T follicular helper cell (primary cell): ENCODE measurements around the gene FAM98C.
"Not testable (repeated sequence)": the region's sequence is repeated elsewhere in the genome, so short reads cannot be mapped to it uniquely, and the experiment has no call there.

Experiments
- DNase-seq: peaks from one replicate; pipeline ENCODE4 v3.0.0-alpha.2; 2020; ENCODE audit warnings: low read depth

FAM98C gene

DNA sequence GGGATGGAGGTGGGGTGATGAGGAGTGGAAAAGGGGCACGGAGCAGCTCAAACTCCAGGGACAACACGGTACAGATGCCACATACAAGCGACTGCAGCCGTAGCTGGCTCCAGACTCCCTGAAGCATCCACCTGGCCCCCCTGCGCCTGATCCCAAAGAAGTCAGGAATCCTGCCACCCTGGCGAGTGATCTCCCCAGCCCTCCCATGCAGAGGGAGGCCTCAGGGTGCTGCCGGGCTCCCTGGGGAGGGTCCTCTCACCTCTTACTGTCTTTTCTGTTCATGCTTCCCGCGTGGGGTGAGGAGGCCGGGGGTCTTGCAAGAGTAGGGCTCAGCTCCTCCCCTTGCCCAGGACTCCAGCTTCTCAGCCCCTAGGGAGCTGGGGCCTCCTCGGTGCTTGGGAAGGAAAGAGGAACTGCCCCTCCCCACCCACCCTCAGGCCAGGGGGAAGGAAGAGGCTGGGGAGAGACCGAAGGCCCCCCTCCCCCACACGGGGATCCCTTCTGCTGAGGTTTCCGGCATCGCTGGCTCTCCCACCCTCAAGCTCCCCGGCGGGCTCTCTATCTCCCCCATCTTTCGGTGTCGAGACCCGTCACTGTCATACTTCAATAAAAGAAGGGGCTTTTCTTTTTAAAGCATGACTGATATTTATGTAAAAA, 23.0 kb downstream of the FAM98C start, which contains the start of gene RASGRP4:
TSS of gene RASGRP4 (minus strand) at position 410 of the 657 bp plus-strand sequence. CDS start at position 282, 128 bp downstream.
- no peak for DNase-seq

DNA sequence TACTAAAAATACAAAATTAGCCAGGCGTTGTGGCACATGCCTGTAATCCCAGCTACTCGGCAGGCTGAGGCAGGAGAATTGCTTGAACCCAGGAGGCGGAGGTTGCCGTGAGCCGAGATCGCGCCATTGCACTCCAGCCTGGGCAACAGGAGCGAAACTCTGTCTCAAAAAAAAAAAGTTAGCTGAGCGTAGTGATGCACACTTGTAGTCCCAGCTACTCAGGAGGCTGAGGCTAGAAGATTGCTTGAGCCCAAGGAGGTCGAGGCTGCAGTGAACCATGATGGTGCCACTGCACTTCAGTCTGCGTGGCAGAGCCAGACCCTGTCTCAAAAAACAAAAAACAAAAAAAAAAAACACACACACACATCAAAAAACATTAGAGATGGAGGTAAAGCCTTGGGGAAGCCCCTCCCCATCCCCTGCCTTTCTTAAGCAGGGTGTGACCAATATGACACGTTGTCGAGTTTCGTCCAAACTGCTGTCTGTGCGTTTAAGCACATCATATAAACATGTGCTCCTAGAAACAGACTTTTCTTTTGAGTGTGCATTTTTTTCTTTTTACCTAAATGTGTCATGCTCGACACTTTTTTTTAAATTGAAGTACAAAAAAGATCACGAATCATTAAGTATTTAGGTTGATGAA, 24.3 kb downstream of the FAM98C start:
- not testable (repeated sequence) for DNase-seq

DNA sequence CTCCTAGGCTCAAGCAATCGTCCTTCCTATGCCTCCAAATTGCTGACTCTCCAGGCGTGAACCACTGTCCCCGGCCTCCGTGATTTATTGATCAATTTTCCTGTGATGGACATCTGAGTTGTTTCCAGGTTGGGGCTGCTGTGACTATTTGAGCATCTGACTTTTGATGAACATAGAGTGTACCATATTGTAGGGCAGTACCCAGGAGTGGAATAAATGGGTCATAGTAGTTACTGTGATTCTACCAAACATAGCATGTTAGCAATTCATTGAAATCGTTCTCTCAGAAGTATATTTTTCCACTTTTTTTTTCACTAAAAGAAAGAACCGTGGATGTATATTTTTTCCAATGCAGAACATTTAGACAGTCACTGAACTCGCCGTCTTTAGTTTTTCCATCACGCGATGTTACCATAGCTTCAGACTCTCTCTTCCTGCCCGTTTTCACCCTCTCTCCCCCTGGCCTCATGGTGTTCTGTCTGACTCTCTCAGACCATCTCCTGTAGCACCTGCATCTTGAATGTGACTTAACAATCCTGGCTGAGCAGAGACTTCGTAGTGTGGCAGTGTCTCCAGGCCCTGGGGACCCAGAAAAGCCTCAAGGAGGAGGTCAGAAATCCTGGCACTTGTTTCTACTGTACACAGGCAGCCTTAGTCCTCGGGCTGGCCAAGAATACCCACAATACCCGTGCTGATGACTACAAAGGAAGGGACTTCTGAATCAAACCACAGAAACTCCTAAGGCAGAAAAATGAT, 26.3 kb downstream of the FAM98C start:
- DNase-seq: no peak

DNA sequence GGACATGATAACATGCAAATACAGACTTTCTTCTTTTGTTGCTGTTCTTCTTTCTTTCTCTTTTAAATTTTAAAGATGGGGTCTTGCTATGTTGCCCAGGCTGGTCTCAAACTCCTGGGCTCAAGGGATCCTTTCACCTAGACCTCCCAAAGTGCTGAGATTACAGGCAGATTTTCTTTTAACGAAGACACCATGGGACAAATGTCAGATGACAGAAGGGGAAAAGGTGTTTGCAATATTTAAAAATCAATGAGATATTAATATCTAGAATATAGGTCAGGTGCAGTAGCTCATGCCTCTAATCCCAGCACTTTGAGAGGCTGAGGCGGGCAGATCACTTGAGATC, 26.9 kb downstream of the FAM98C start:
- DNase-seq: no peak

DNA sequence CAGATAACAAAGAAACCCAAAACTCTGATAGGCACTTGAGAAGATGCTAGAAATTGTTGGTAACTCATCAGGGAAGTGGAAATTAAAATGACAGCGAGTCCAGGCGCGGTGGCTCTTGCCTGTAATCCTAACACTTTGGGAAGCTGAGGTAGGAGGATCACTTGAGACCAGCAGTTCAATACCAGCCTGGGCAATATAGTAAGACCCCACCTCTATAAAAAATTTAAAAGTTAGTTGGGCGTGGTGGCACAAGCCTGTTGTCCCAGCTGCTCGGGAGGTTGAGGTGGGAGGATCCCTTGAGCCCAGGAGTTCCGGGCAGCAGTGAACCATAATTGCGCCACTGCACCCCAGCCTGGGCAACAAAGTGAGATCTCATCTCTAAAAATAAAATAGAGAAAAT, 28.0 kb downstream of the FAM98C start:
- no peak for DNase-seq

DNA sequence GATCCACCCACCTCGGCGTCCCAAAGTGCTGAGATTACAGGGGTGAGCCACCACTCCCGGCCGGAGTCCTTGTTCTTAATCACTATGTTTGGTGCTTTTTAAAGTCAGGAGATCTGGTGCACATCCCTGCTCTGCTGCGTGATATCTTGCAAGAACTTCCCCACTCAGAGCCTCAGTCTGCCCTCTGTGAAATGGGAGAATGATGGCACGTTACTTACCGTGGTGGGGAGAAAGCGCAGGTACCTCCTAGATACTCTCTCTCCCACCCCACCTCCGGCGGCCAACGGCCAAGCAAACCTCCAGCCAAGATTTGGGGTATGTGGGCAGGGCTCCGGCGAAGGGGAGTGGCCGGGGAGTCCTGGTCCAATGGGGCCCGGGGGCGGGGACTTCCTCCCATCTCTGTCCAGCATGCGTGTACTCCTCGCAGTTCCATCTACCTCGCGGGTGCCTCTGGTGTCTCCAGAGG, 30.4 kb downstream of the FAM98C start, which contains the start of gene RYR1:
TSS of gene RYR1 (plus strand) at position 424 of the 466 bp plus-strand sequence. CDS start 139 bp downstream, outside the sequence.
- DNase-seq: no peak

DNA sequence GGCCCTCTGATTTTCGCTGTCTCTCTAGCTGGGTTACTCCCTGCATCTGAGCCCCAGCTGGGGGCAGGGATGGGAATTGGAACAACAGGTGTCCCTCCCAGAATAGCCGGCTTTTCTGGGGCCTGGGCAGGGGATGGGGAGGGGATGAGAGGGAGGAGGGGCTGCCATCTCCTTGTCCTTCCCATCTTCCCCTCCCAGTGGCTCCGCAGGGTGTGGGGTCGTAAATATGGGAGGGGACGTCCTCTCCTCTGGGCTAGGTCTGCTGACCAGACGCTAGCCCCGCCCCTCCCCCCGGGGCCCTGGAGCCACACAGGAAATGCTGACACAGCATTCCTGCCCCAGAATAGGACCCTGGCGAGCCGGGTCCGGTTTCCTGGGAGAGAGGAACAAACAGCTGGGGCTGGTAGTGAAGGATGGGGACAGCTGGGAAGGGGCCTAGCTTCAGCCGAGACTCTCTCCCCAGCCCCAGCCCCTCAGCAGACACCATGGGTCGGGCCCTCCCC, 31.7 kb downstream of the FAM98C start:
- DNase-seq: no peak

DNA sequence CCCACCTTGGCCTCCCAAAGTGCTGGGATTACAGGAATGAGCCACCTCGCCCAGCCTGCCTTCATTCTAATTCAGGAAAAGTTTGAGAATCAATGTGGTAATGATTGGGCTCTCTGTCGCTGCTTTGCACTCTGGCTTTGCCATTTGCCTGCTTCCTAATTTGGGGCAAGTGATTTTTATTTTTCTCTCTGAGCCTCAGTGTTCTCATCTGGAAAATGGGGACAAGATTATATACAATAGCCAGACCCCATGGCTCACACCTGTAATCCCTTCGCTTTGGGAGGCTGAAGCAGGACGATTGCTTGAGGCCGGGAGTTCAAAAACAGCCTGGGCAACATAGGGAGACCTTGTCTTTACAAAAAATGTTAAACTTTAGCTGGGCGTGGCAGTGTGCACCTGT, 34.4 kb downstream of the FAM98C start:
- DNase-seq: no peak

DNA sequence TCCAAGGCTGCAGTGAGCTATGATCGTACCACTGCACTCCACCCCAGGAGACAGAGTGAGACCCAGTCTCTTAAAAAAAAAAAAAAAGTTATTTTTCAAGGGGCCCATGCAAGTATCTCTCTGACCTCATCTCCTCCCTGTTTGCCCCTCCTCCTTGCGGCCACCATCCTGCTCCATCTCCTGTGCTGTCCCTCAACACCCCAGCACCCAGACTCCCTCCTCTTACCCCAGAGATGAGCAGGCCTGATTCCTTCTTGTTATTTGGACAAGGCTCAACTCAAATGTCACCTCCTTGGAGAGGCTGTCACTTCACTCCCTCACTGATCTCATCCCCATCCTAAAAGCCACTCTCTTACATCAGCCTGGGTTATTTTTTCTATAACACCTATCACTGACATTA, 35.0 kb downstream of the FAM98C start:
- DNase-seq: no peak

DNA sequence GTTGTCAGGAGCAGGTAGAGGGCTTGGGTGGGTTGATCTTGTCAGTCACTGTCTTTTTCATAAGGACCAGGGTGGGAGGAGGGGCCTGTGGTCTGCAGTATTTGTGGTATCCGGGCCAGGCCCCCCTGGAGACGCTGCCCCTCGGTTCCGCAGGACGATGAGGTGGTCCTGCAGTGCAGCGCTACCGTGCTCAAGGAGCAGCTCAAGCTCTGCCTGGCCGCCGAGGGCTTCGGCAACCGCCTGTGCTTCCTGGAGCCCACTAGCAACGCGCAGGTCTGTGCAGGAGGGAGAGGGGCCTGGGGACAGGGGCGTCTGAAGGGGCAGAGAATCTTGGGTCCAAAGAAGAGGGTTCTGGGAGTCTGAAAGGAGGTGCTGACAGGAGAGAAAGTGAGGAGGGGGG, 37.7 kb downstream of the FAM98C start:
- no peak for DNase-seq

DNA sequence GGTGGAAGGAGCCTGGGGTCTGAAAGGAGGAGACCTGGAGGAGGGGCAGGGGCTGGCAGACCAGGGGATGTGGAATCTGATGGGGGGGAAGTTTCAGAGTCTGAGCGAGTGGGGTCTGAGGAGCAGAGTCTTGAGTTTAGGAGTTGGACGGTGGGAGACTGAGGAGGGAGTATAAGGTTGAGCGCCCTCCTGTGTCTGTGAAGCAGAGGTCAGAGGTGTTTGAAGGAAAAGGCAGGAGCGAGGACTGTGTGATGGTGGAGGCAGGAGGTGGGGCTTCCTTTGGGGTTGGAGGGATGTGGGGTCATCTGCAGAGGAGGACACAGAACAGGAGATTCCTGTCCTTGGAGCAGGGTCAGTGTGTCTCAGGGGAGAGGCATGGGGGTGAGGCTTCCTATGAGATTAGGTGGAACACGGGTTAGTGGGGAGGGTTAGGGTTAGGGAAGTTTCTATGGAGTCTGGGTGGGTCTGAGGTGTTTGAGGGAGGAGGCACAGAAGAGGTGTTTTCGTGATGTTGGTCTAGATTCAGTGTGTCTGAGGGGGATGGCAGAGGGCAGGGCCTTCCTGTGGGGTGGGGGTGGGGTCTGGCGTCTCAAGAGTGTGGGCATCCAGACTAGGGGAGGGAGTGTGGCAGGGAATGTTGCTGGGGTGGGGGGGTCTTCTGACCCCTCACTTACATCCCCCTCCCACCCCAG, 38.9 kb downstream of the FAM98C start:
- DNase-seq: no peak

DNA sequence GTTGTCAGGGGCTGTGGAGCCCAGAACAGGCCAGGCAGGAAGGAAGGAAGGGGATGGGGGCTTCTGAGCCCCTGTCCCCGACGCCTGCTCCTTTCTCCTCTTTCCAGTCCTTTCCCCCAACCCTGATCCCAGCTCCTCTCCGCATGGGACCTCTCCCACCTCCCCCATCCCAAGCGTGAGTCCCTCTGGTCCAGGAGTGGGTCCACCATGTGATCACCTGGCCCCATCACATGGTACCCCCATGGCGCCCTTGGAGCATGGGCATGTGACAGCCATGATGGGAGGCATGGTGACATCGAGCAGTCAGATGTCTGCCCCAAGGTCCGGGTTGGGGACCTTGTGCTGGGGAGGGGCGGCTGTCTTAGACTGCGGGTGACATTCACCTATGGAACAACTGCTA, 39.8 kb downstream of the FAM98C start:
- DNase-seq: no peak

DNA sequence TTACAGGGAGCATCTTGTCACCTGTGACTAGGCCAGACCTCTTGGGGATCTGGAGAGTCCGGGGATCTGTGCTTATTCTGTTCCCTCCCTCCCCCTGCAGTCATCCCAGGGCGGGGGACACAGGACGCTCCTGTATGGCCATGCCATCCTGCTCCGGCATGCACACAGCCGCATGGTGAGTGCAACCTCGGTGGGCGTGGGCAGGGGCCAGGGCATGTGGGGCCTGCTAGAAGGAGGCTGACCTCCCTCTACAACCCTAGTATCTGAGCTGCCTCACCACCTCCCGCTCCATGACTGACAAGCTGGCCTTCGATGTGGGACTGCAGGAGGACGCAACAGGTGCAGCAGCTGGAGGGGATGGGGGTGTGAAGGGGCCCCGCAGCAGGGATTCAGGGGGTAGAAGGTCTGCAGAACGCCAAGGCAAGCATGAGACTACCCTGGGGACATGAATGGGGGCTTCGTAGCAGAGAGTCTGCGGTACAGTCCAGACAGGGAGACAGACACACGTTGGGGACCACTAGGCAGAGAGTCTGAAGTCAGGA, 40.6 kb downstream of the FAM98C start:
- DNase-seq: no peak

DNA sequence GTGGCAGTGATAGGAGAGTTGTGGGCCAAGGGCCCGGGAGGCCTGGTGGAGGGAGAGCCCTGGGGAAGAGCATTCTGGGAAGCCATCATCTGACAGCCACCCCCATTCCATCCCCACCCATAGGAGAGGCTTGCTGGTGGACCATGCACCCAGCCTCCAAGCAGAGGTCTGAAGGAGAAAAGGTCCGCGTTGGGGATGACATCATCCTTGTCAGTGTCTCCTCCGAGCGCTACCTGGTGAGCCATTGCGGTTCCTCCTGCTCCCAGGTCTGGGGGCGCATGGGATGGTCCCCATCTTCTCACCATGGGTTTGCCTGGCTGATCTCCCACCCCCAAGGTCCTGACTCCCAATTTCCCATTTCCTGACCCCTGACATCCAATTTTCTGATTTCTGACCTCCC, 41.1 kb downstream of the FAM98C start:
- DNase-seq: no peak

DNA sequence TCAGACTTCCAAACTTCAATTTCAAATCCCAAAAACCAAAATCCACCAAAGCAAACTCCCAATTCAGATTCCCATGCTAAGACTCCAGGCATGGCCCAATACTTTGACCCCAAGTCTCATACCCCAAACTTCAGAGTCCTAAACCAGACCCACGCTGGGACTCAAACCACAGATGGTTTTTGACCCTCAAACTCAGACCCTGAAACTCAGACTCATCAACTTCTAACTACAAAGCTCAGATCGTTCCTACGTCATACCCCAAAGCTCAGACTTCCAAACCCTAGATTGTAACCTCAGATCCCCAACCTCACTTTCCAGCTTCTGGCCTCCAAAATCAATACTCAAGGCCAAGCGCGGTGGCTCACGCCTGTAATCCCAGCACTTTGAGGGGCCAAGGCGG, 42.5 kb downstream of the FAM98C start:
- DNase-seq: no peak

DNA sequence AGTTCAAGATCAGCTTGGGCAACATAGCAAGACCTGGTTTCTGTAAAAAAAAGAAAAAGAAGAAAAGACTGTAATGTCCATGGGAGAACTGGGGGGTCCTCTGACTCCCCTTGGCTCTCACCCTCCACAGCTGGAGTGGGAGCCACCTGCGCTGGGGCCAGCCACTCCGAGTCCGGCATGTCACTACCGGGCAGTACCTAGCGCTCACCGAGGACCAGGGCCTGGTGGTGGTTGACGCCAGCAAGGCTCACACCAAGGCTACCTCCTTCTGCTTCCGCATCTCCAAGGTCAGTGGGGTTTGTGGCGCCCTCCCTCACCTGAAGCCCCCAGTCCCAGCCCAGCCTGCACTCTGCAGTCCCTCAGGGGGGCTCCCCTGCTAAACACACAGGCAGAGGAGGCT, 45.3 kb downstream of the FAM98C start:
- DNase-seq: no peak

DNA sequence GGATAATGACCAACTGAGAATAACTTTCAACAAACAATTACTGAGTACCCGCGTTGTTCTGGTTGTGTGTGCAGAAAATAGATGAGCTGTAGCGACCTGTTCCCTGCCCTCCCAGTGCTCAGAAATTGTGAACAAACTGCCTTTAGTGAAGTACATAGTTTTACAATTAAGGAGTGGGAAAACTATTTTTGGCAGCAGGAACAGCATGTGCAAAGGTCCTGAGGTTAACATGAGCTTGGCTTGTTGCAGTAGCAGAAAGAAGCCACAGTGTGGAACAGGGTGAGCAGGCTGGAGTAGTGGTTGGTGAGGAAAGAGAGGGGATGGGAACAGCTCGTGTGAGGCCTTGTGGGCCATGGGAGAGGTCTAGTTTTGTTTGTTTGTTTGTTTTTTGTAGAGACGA, 46.6 kb downstream of the FAM98C start:
- DNase-seq: no peak

DNA sequence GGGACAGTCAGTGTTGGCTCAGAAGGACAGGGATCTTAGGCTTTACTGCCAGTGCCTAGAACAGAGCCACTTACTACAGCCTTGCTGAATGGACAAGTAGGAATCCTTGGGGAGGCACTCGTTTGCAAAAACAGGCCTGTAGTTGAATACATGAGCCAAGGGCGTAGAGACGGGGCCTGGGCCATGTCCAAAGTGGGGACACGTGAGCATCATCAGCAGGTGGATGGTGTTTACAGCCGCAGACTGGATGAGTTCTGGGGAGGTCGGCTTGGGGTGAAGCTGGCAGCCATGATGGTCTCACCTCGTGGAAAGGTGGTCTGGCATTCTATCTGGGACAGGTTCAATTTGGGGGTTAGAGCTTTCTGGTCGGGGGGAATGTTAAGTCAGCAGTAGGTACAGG, 48.1 kb downstream of the FAM98C start:
- DNase-seq: no peak

DNA sequence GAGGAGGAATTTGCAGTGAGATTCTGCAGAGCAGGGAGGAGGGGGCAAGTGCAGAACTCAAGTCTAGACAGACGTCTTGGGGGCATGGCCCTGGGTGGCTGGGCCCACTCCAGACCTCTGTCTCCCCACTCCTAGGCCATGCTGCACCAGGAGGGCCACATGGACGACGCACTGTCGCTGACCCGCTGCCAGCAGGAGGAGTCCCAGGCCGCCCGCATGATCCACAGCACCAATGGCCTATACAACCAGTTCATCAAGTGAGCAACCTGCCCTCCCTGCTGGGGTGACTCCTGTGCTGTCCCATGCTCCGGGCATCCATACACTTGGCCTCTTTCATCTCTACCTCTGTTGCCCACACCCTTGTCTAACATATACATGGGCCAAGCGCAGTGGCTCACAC, 48.7 kb downstream of the FAM98C start:
- no peak for DNase-seq

DNA sequence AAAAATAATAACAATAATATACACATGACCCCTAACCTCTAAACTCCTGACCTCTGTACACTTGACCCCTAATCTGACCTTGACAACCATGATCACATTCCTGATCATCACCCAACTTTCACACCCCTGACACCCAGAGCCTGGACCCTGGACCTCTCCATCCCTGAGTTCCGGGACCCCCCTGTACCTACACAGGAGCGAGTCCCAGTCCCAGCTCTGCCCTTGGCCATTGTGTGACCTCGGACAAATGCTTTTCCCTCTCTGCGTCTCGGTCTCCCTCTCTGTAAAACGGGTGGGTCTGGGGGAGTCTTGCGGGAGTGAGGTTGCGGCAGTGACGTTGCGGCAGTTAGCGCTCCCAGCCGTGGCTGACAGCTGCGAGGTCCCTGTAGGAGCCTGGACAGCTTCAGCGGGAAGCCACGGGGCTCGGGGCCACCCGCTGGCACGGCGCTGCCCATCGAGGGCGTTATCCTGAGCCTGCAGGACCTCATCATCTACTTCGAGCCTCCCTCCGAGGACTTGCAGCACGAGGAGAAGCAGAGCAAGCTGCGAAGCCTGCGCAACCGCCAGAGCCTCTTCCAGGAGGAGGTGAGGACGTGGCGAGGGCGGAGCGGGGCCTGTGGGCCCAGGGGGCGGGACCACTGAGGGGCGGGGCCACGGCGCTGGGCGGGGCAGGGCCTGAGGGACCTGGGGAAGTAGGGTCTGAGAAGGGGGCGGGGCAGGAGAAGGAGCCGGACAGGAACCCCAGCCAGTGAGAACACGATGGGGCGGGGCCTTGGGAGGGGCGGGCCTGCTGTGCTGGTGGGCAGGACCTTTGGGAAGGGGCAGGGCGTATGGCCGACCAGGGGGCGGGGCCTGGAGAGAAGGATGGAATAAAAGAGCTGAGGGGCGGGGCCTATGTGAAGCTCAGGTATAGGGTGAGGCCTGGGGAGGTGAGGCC, 49.8 kb downstream of the FAM98C start:
- DNase-seq: no peak

DNA sequence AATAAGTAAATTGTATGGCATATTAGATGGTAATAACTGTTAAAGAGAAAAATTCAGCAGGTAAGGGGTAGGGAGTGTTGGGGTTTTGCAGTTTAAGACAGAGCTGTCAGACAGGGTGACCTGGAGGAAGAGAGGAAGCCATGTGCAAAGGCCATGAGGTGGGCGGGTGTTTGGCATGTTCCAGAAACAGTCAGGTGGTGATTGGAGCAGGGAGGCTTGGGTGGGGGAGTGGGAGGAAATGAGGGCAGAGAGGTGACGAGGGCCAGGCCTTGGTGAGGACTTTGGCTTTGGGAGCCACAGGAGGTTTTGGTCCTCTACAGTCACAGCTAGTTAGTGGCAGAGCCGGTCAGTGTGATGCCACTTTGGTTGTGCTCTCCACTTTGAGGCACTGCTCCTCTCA, 50.7 kb downstream of the FAM98C start:
- no peak for DNase-seq
